ENCODE measurements around the gene ITGA7.
"Not testable (repeated sequence)": the region's sequence is repeated elsewhere in the genome, so short reads cannot be mapped to it uniquely, and the experiment has no call there.

The ITGA7 gene

GRCh38 chr12:55654511-55655214, 53.0 kb downstream of the ITGA7 start:
- no peak overlapping the region for H3K27ac ChIP-seq
- H3K79me2 ChIP-seq: no peaks in the 10 kb centered on the region
- H2AFZ ChIP-seq: no peak overlapping the region

DNA sequence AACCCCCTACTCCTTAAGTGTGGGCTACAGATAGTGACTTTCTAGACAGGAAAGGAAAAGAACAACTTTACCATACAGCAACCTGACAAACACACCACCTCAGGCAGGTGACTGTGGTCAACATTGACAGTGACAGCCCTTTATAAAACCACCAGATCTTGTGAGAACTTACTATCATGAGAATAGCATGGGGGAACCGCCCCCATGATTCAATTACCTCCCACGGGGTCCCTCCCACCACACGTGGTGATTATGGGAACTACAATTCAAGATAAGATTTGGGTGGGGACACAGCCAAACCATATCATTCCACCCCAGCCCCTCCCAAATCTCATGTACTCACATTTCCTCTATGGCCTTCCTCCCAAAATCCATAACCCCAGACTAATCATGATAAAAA, 54.7 kb downstream of the ITGA7 start:
- Histone ChIP-seq H3K9me3 (ENCODE audit: control insufficient read depth, low read length) (no peaks in the 10 kb centered on the region), H3K9ac (no peak overlapping the region)

More at GRCh38 chr12:55654511-55655214, 53.0 kb downstream of the ITGA7 start:
- Histone ChIP-seq H3K9me3 (ENCODE audit: control insufficient read depth, low read length) (no peaks in the 10 kb centered on the region), H3K27me3 (ENCODE audit: control insufficient read depth, insufficient read depth, low read length) (no peaks in the 10 kb centered on the region), H3K9ac (no peak overlapping the region), H3K4me1 (no peaks in the 10 kb centered on the region), H3K36me3 (ENCODE audit: control insufficient read depth, insufficient read depth, low read length) (no peaks in the 10 kb centered on the region), H3K4me2 (ENCODE audit: low read length) (no peak overlapping the region), H3K4me3 (ENCODE audit: low read depth, low read length) (no peak overlapping the region)
- TF ChIP-seq, protein P1, sequence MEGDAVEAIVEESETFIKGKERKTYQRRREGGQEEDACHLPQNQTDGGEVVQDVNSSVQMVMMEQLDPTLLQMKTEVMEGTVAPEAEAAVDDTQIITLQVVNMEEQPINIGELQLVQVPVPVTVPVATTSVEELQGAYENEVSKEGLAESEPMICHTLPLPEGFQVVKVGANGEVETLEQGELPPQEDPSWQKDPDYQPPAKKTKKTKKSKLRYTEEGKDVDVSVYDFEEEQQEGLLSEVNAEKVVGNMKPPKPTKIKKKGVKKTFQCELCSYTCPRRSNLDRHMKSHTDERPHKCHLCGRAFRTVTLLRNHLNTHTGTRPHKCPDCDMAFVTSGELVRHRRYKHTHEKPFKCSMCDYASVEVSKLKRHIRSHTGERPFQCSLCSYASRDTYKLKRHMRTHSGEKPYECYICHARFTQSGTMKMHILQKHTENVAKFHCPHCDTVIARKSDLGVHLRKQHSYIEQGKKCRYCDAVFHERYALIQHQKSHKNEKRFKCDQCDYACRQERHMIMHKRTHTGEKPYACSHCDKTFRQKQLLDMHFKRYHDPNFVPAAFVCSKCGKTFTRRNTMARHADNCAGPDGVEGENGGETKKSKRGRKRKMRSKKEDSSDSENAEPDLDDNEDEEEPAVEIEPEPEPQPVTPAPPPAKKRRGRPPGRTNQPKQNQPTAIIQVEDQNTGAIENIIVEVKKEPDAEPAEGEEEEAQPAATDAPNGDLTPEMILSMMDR (IDR thresholded peaks at IDR 0.05): no peak

DNA sequence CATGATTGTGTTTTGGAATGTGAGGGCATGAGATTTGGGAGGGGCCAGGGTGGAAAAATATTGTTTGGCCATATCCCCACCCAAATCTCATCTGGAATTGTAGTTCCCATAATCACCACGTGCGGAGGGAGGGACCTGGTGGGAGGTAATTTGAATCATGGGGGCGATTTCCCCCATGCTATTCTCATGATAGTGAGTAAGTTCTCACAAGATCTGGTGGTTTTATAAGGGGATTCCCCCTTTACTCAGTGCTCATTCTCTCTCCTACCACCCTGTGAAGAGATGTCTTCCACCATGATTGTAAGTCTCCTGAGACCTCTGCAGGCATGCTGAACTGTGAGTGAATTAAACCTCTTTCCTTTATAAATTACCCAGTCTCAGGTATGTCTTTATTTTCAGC, 55.4 kb downstream of the ITGA7 start:
- TF ChIP-seq, protein P1 (IDR thresholded peaks at IDR 0.05): no peak
- Histone ChIP-seq H3K36me3 (ENCODE audit: control insufficient read depth, insufficient read depth, low read length) (no peaks in the 10 kb centered on the region), H3K27me3 (ENCODE audit: control insufficient read depth, insufficient read depth, low read length) (no peaks in the 10 kb centered on the region)

More for the DNA sequence above, 54.7 kb downstream of the ITGA7 start:
- no peaks in the 10 kb centered on the region for H3K36me3 ChIP-seq (ENCODE audit: control insufficient read depth, insufficient read depth, low read length)
- no peaks in the 10 kb centered on the region for H3K27me3 ChIP-seq (ENCODE audit: control insufficient read depth, insufficient read depth, low read length)
- H3K4me2 ChIP-seq (ENCODE audit: low read length): no peak overlapping the region
- no peaks in the 10 kb centered on the region for H3K79me2 ChIP-seq
- H3K4me1 ChIP-seq: no peaks in the 10 kb centered on the region
- H2AFZ ChIP-seq: no peak overlapping the region
- TF ChIP-seq, protein P1 (IDR thresholded peaks at IDR 0.05): no peak
- no peak overlapping the region for H3K27ac ChIP-seq
- no peak overlapping the region for H3K4me3 ChIP-seq (ENCODE audit: low read depth, low read length)

DNA sequence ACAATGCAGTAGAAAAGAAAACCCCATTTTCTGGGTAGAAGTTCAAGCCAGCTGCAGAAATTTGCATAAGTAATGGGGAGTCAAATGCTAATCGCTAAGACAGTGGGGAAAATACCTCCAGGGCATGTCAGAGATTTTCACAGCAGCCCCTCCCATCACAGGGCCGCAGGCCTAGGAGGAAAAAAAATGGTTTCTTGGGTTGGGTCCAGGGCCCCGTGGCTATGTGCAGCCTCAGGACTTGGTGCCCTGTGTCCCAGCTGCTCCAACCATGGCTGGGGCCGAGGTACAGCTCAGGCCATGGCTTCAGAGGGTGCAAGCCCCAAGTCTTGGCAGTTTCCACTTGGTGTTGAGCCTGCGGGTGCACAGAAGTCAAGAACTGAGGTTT, 56.4 kb downstream of the ITGA7 start:
- Histone ChIP-seq H3K79me2 (no peaks in the 10 kb centered on the region), H3K36me3 (ENCODE audit: control insufficient read depth, insufficient read depth, low read length) (no peaks in the 10 kb centered on the region), H2AFZ (no peak overlapping the region), H3K27me3 (ENCODE audit: control insufficient read depth, insufficient read depth, low read length) (no peaks in the 10 kb centered on the region), H3K4me1 (no peaks in the 10 kb centered on the region), H3K9ac (no peak overlapping the region), H3K27ac (no peak overlapping the region), H3K4me2 (ENCODE audit: low read length) (no peak overlapping the region), H3K4me3 (ENCODE audit: low read depth, low read length) (no peak overlapping the region), H3K9me3 (ENCODE audit: control insufficient read depth, low read length) (no peaks in the 10 kb centered on the region)
- TF ChIP-seq, protein P1 (IDR thresholded peaks at IDR 0.05): no peak

More for the DNA sequence above, 55.4 kb downstream of the ITGA7 start:
- no peaks in the 10 kb centered on the region for H3K9me3 ChIP-seq (ENCODE audit: control insufficient read depth, low read length)
- no peak overlapping the region for H3K4me3 ChIP-seq (ENCODE audit: low read depth, low read length)
- no peaks in the 10 kb centered on the region for H3K4me1 ChIP-seq
- H3K9ac ChIP-seq: no peak overlapping the region
- no peak overlapping the region for H3K4me2 ChIP-seq (ENCODE audit: low read length)
- no peak overlapping the region for H3K27ac ChIP-seq
- no peaks in the 10 kb centered on the region for H3K79me2 ChIP-seq
- H2AFZ ChIP-seq: no peak overlapping the region

- H3K4me3 ChIP-seq (ENCODE audit: low read depth, low read length); H3K36me3 ChIP-seq (ENCODE audit: control insufficient read depth, insufficient read depth, low read length): not testable (repeated sequence)
Observed at GRCh38 chr12:55650620-55651298, 56.9 kb downstream of the ITGA7 start.

More at GRCh38 chr12:55650620-55651298, 56.9 kb downstream of the ITGA7 start:
- H3K9ac ChIP-seq; H2AFZ ChIP-seq; H3K4me2 ChIP-seq (ENCODE audit: low read length); H3K4me1 ChIP-seq; H3K79me2 ChIP-seq; H3K27me3 ChIP-seq (ENCODE audit: control insufficient read depth, insufficient read depth, low read length); H3K9me3 ChIP-seq (ENCODE audit: control insufficient read depth, low read length); H3K27ac ChIP-seq: not testable (repeated sequence)
